ENCODE measurements around the gene CNGA2.
A peak's percentile ranks its signal among the peaks of the same experiment; 100 is the strongest.
"Not testable (repeated sequence)": the region's sequence is repeated elsewhere in the genome, so short reads cannot be mapped to it uniquely, and the experiment has no call there.

CNGA2 gene

GRCh38 chrX:151734446-151734845, at the start of gene CNGA2:
CNGA2 (plus strand) TSS chrX:151734746; CDS start chrX:151738484, 3,738 bp downstream.
- no peak for DNase-seq

GRCh38 chrX:151687635-151688034, 46.9 kb upstream of the CNGA2 start:
- no peak for DNase-seq

- DNase-seq = no peak
These were observed 45.9 kb upstream of the CNGA2 start for GRCh38 chrX:151688695-151689094.

- DNase-seq = no peak
These were observed 41.7 kb upstream of the CNGA2 start for GRCh38 chrX:151692825-151693224.

GRCh38 chrX:151694121-151694520, 40.4 kb upstream of the CNGA2 start:
- DNase-seq = no peak

- no peak for DNase-seq
These were observed 39.6 kb upstream of the CNGA2 start, which contains the start of gene PRRG3 for GRCh38 chrX:151694661-151695582. PRRG3 (plus strand) TSS chrX:151695458; CDS start chrX:151698815, 3,357 bp downstream.

GRCh38 chrX:151695583-151696340, 38.8 kb upstream of the CNGA2 start:
- DNase-seq = no peak

GRCh38 chrX:151697082-151697481, 37.5 kb upstream of the CNGA2 start:
- not testable (repeated sequence) for DNase-seq

GRCh38 chrX:151697522-151697921, 37.0 kb upstream of the CNGA2 start:
- no peak for DNase-seq

GRCh38 chrX:151698485-151698884, 36.1 kb upstream of the CNGA2 start:
- no peak for DNase-seq

- no peak for DNase-seq
These were observed 34.8 kb upstream of the CNGA2 start for GRCh38 chrX:151699746-151700145.

- no peak for DNase-seq
These were observed 34.0 kb upstream of the CNGA2 start for GRCh38 chrX:151700581-151700980.

- no peak for DNase-seq
These were observed 33.5 kb upstream of the CNGA2 start for GRCh38 chrX:151701071-151701470.

GRCh38 chrX:151701531-151701930, 33.0 kb upstream of the CNGA2 start:
- DNase-seq = no peak

GRCh38 chrX:151702026-151702714, 32.4 kb upstream of the CNGA2 start:
- DNase-seq = no peak

GRCh38 chrX:151702741-151703340, 31.7 kb upstream of the CNGA2 start:
- no peak for DNase-seq

GRCh38 chrX:151703487-151703886, 31.1 kb upstream of the CNGA2 start:
- no peak for DNase-seq

- DNase-seq = no peak
These were observed 30.4 kb upstream of the CNGA2 start for GRCh38 chrX:151704041-151704663.

- DNase-seq = no peak
These were observed 25.7 kb upstream of the CNGA2 start for GRCh38 chrX:151708821-151709220.

GRCh38 chrX:151710457-151710856, 24.1 kb upstream of the CNGA2 start:
- DNase-seq = no peak

GRCh38 chrX:151711154-151711553, 23.4 kb upstream of the CNGA2 start:
- DNase-seq = no peak

GRCh38 chrX:151711787-151712186, 22.8 kb upstream of the CNGA2 start:
- peak; percentile 47 for DNase-seq

Measured in NCI-H2029 treated with DMSO at 0.1 percent for 48 hours (cell line).